K562 treated with DMSO at 1 percent for 12 hours (cell line): ENCODE results near the gene COX11. TPM values are rescaled to one million over a fixed set of nuclear protein-coding genes. Genes with fewer than 3 reads are reported as not detected.

Experiments used
- total RNA-seq: library from RNA; unstranded; fragments of 300-600 nt; gene quantifications from 2 replicates; pipeline ENCODE4 v1.2.3, GENCODE V29; 2022; ENCODE audit not compliant: insufficient read depth

Gene COX11, protein sequence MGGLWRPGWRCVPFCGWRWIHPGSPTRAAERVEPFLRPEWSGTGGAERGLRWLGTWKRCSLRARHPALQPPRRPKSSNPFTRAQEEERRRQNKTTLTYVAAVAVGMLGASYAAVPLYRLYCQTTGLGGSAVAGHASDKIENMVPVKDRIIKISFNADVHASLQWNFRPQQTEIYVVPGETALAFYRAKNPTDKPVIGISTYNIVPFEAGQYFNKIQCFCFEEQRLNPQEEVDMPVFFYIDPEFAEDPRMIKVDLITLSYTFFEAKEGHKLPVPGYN
- total RNA-seq, result 52.7 and 78.0 TPM in 2 replicates

DNA sequence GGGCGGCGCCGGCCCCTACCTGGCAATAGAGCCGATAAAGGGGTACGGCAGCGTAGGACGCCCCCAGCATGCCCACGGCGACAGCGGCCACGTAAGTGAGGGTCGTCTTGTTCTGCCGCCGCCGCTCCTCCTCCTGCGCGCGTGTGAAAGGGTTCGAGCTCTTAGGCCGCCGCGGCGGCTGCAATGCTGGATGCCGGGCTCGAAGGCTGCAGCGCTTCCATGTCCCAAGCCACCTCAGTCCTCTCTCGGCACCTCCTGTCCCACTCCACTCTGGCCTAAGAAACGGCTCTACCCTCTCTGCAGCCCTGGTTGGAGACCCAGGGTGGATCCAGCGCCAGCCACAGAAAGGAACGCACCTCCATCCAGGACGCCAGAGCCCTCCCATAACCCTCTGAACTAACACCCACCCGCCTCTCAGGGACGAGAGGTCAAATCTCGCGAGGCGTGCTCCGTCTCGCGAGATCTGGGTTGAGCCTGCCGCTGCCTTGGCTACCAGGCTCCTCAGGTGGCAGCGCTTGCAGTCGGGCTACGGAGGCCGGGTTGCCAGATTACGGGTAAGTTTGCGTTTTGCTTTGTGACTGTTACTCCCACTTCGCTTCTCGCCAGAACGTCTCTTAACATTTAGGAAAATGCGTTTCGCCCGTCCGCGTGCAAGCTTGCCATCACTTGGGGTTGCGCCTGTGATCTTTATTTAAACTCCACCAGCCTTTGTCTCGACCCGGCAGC is at the start of gene COX11, which contains the start of gene STXBP4:
TSS of gene COX11 (minus strand) at position 393 of the 726 bp plus-strand sequence. CDS start at position 385, 8 bp downstream.
TSS of gene STXBP4 (plus strand) at position 504 of the 726 bp plus-strand sequence. CDS start 17,455 bp downstream, outside the sequence.

Other genes starting within 250 kb of the COX11 start
- 17.4 and 31.0 TPM in 2 replicates for gene TOM1L1, start 67.8 kb downstream of the COX11 start, total RNA-seq
- gene STXBP4, start 111 bp upstream of the COX11 start, total RNA-seq, result 0.91 and 2.4 TPM in 2 replicates